Upper lobe of left lung (tissue), 4 donors: ENCODE data around the gene TK2.
"Not testable (repeated sequence)": the region's sequence is repeated elsewhere in the genome, so short reads cannot be mapped to it uniquely, and the experiment has no call there.

Experiments used
- CTCF ChIP-seq, 6 experiments: fragments of 450-650 bp in 4 of 6; fragments of 200-600 bp in 2 of 6; sonication (generic) in 2 of 6; IDR thresholded peaks; one replicate each; pipeline ENCODE4 v1.5.1; 2016 to 2019; ENCODE audit warnings: antibody characterized with exemption in 6 of 6
- EP300 ChIP-seq, 4 donors: sonication (generic); formaldehyde crosslinking; IDR thresholded peaks; one replicate each; pipeline ENCODE4 v1.5.1; 2017; ENCODE audit warnings: antibody characterized with exemption in 4 of 4, control low read depth in 2 of 4
- POLR2A ChIP-seq, 4 donors: fragments of 450-650 bp; IDR thresholded peaks; one replicate each; pipeline ENCODE4 v1.5.1; 2016 to 2017; ENCODE audit warnings: antibody characterized with exemption in 4 of 4, mild to moderate bottlenecking in 2 of 4

- not testable (repeated sequence) for TF ChIP-seq CTCF, POLR2A, EP300 (IDR thresholded peaks at IDR 0.05)
Observed at GRCh38 chr16:66465946-66466345, 84.0 kb downstream of the TK2 start.
